ENCODE data around the gene MYO1G. TPM values are rescaled to one million over a fixed set of nuclear protein-coding genes. Genes with fewer than 3 reads are reported as not detected.

The MYO1G gene
- total and polyA plus RNA-seq, 10 of the 15 experiments (the other 5 are each of a cell fraction or from before 2014, with no cell fraction given) = 1.8 to 232 (median 134) TPM

- no TSS peak for BruUV-seq (replicated peaks)
- ATAC-seq (no peak), FAIRE-seq (no peak), DNase-seq (ENCODE audit: low read depth, low spot score) (no peak)
- Histone ChIP-seq H3K36me3 (ENCODE audit: control insufficient read depth in 2 of 2, insufficient read depth in 2 of 2, low read length in 1 of 2) (peaks cover 40 to 46% of the 10 kb centered on the region in 2 experiments), H3K4me1 (ENCODE audit: control insufficient read depth, insufficient read depth, low read length) (peaks cover 43% of the 10 kb centered on the region), H3K9me3 (replicated peaks; ENCODE audit: control insufficient read depth, insufficient read depth, low read length) (no peaks in the 10 kb centered on the region), H4K20me1 (ENCODE audit: control insufficient read depth, insufficient read depth) (peaks cover 19% of the 10 kb centered on the region), H3K9ac (ENCODE audit: control insufficient read depth, insufficient read depth, low read length) (peak overlapping the region; percentile 98), H2AFZ (ENCODE audit: control insufficient read depth, low read depth, low read length) (no peak overlapping the region), H3K4me2 (ENCODE audit: control insufficient read depth, insufficient read depth) (peak overlapping the region; percentile 99), H3K27me3 (replicated peaks in 1 of 2; ENCODE audit: control insufficient read depth in 2 of 2, insufficient read depth in 2 of 2, low read length in 1 of 2) (no peaks in the 10 kb centered on the region), H3K27ac (ENCODE audit: control insufficient read depth, insufficient read depth) (peak overlapping the region; percentile 96), H3K4me3 (peak overlapping the region; percentile 100), H3K79me2 (ENCODE audit: control insufficient read depth, insufficient read depth, low read length) (peaks cover 68% of the 10 kb centered on the region)
- TF ChIP-seq TARDBP (IDR thresholded peaks at IDR 0.05; ENCODE audit: borderline replicate concordance) = no peak
- TF ChIP-seq CREB1 (IDR thresholded peaks at IDR 0.05; ENCODE audit: low read depth) = no peak
- no peak for TF ChIP-seq STAT1 (conservative IDR thresholded peaks at IDR 0.05)
- no peak for TF ChIP-seq MTA2 (IDR thresholded peaks at IDR 0.05; ENCODE audit: low read depth)
- no peak for TF ChIP-seq TCF12 (IDR thresholded peaks at IDR 0.05; ENCODE audit: low read depth, low read length)
- no peak for TF ChIP-seq TCF7 (IDR thresholded peaks at IDR 0.05; ENCODE audit: borderline replicate concordance)
- no peak for TF ChIP-seq RUNX3 (IDR thresholded peaks at IDR 0.05; ENCODE audit: low read length)
- CTCF ChIA-PET = interaction anchor here (1.1 to 6.9 kb wide), 4 partner anchors 20 to 159 kb away, joined by 3 to 219 read pairs (median 21); partner anchors contain the start of gene TBRG4
- POLR2A ChIA-PET = interaction anchor here (0.6 to 16.1 kb wide), 6 partner anchors 10 to 134 kb away, joined by 3 to 280 read pairs (median 8); partner anchors contain the start of gene CCM2
- intact Hi-C loops (cut with micrococcal nuclease; ENCODE audit: unreplicated experiment) (loop anchor here (5.0 kb wide), 1 partner anchor 89 kb away; the partner anchor contains the start of gene PURB), in situ Hi-C loops (cut with MboI) (loop anchor here (10.0 kb wide), 1 partner anchor 159 kb away; no protein-coding TSS in a partner anchor)
- SMC1A ChIA-PET (ENCODE audit: uncharacterized antibody, unreplicated experiment) = interaction anchor here (0.8 to 16.7 kb wide), 7 partner anchors 24 to 160 kb away, joined by 3 to 303 read pairs (median 5); partner anchors contain the start of genes CCM2 and TBRG4
- 79% methylated on average over 6 of the region's 6 CpGs for WGBS (ENCODE audit: insufficient coverage, insufficient replicate concordance, low lambda C conversion rate, missing lambda C conversion rate)
- RAD21 ChIA-PET (ENCODE audit: unreplicated experiment) = interaction anchor here (1.0 to 14.6 kb wide), 5 partner anchors 18 to 160 kb away, joined by 3 to 303 read pairs (median 4); partner anchors contain the start of gene CCM2
Observed at GRCh38 chr7:44976040-44976745, 2.6 kb downstream of the MYO1G start.

All from GM12878 (cell line).